Natural killer cell (primary cell): ENCODE results near the gene SORCS2. TPM values are rescaled to one million over a fixed set of nuclear protein-coding genes. Genes with fewer than 3 reads are reported as not detected.

Experiments used
- ATAC-seq, 3 donors: fragments of 150-1000 bp in 2 of 3; fragments of 200-7000 bp in 1 of 3; cut with Tn5 transposase; 1 replicate in 1 of 3; 2 replicates in 2 of 3; pipeline ENCODE4 v1.10.0; 2021; ENCODE audit warnings: mild to moderate bottlenecking in 2 of 3, moderate library complexity in 2 of 3
- DNase-seq, 2 donors: peaks; one replicate each; pipeline versions ENCODE4 v3.0.0 to v3.0.0-alpha.2; 2013 to 2021; ENCODE audit warnings: mixed read lengths in 1 of 2
- H3K27ac ChIP-seq: one replicate; pipeline ENCODE4 v1.5.1; 2013; ENCODE audit warnings: mild to moderate bottlenecking, low read length
- H3K27me3 ChIP-seq: one replicate; pipeline ENCODE4 v1.6.1; 2013; ENCODE audit warnings: low read length; ENCODE audit not compliant: control insufficient read depth, insufficient read depth
- H3K36me3 ChIP-seq: one replicate; pipeline ENCODE4 v1.6.1; 2013; ENCODE audit warnings: low read length; ENCODE audit not compliant: control insufficient read depth, insufficient read depth
- H3K4me1 ChIP-seq: one replicate; pipeline ENCODE4 v1.6.1; 2013; ENCODE audit warnings: low read length; ENCODE audit not compliant: control insufficient read depth, insufficient read depth
- H3K4me3 ChIP-seq: one replicate; pipeline ENCODE4 v1.5.1; 2013; ENCODE audit warnings: low read length
- H3K9me3 ChIP-seq: one replicate; pipeline ENCODE4 v1.6.1; 2013; ENCODE audit warnings: low read length; ENCODE audit not compliant: control insufficient read depth, insufficient read depth
- H3K27ac Mint-ChIP-seq, 2 donors: one replicate each; pipeline ENCODE4 v1.8.0; 2022; ENCODE audit warnings: mild to moderate bottlenecking in 2 of 2, mixed read lengths in 2 of 2, moderate library complexity in 1 of 2
- H3K27me3 Mint-ChIP-seq, 2 donors: one replicate each; pipeline ENCODE4 v1.8.0; 2022; ENCODE audit warnings: low read depth in 2 of 2, mixed read lengths in 2 of 2
- H3K36me3 Mint-ChIP-seq: one replicate; pipeline ENCODE4 v1.8.0; 2022; ENCODE audit warnings: mixed read lengths
- H3K4me1 Mint-ChIP-seq, 2 donors: one replicate each; pipeline ENCODE4 v1.8.0; 2022; ENCODE audit warnings: mixed read lengths in 2 of 2
- H3K4me3 Mint-ChIP-seq: one replicate; pipeline ENCODE4 v1.8.0; 2022; ENCODE audit warnings: mild to moderate bottlenecking, moderate library complexity, mixed read lengths
- H3K9me3 Mint-ChIP-seq, 2 donors: one replicate each; pipeline ENCODE4 v1.8.0; 2022; ENCODE audit warnings: mixed read lengths in 2 of 2
- CTCF ChIP-seq: fragments of 200-600 bp; IDR thresholded peaks from one replicate; pipeline ENCODE4 v1.8.0; 2022; ENCODE audit warnings: antibody characterized with exemption
- WGBS: methylation state at CpG from one replicate; pipeline ENCODE4 v1.1.7; 2013; ENCODE audit warnings: missing lambda C conversion rate; ENCODE audit not compliant: insufficient coverage; 5-methylcytosine and 5-hydroxymethylcytosine counted together
- intact Hi-C: fragments of 100-400 bp; cut with micrococcal nuclease; formaldehyde crosslinking; loops from one replicate; pipeline ENCODE4 v1.14.2; 2022
- total RNA-seq, 4 donors: library from RNA; stranded (reverse); fragments of 120-200 nt in 1 of 4; gene quantifications; one replicate each; pipeline versions ENCODE4 v1.2.3 to v1.2.4, GENCODE V29; 2013 to 2022

Gene SORCS2
- total RNA-seq, 3 donors from 2014 or later (not counting 1 experiment from before 2014, with no cell fraction given): 1.2 to 2.5 (median 1.4) TPM

DNA sequence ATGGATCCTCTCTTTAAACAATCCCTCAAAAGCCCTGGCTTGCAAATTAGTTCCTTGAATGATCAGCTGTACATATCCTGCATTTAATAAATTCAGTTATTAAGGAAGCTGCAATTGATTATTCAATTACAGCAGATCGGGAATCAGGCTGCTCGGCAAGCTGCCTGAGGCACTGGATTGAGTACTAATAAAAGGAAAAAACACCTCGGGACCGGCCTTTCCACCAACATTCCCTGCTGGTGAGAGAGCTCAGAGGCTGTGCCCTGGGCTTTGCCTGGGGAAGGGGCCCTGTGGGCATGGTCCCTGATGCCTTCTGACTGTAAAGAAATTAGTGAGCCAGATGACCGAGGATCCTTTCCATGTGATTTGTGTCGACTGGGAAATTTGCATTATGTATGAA, 69.2 kb downstream of the SORCS2 start:
- intact Hi-C loops: no loop called here
- Mint-ChIP-seq H3K4me1 (no peaks in the 10 kb centered on the region), H3K4me3 (no peak overlapping the region), H3K27ac (no peak overlapping the region), H3K9me3 (no peaks in the 10 kb centered on the region), H3K36me3 (no peaks in the 10 kb centered on the region), H3K27me3 (peaks cover 21 to 29% of the 10 kb centered on the region in 2 donors)
- no peaks in the 10 kb centered on the region for H3K9me3 ChIP-seq
- H3K27ac ChIP-seq: no peak overlapping the region
- H3K4me3 ChIP-seq: no peak overlapping the region
- no peak for TF ChIP-seq CTCF
- ATAC-seq: no peak
- no peaks in the 10 kb centered on the region for H3K4me1 ChIP-seq
- 79% methylated on average over 5 of the region's 6 CpGs for WGBS
- H3K27me3 ChIP-seq: no peaks in the 10 kb centered on the region
- H3K36me3 ChIP-seq: no peaks in the 10 kb centered on the region
- DNase-seq: no peak

GRCh38 chr4:7262134-7262533, 69.8 kb downstream of the SORCS2 start:
- 67% methylated on average over 1 of the region's 1 CpG for WGBS
- H3K27ac Mint-ChIP-seq: no peak overlapping the region
- H3K4me1 Mint-ChIP-seq: no peaks in the 10 kb centered on the region

DNA sequence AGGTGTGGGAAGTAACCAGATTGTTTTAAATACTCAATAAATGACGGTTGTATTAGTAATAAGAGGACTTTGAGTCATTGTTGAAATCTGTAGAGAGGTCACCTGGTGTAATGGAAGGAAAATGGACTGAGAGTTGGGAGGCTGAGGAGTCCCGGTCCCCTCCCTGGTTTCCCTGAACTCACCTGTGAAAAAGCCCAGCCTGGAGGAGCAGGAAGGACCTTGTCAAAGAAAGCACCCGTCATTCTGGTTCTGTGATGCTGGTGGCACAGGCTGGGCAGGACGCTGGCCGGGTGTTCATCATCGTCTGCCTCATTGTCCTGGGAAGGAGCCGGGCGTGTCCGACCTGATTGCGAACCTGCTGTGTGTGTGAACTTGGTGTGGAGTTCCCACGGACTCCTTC, 70.8 kb downstream of the SORCS2 start:
- ATAC-seq (no peak), DNase-seq (no peak)
- no peaks in the 10 kb centered on the region for H3K4me1 ChIP-seq
- H3K9me3 Mint-ChIP-seq: no peaks in the 10 kb centered on the region
- H3K27ac ChIP-seq: no peak overlapping the region
- intact Hi-C loops: no loop called here
- H3K27ac Mint-ChIP-seq: no peak overlapping the region
- 82% methylated on average over 11 of the region's 11 CpGs for WGBS
- H3K4me1 Mint-ChIP-seq: no peaks in the 10 kb centered on the region
- no peaks in the 10 kb centered on the region for H3K36me3 Mint-ChIP-seq
- no peaks in the 10 kb centered on the region for H3K27me3 ChIP-seq
- no peak overlapping the region for H3K4me3 ChIP-seq
- no peak overlapping the region for H3K4me3 Mint-ChIP-seq
- H3K27me3 Mint-ChIP-seq: peaks cover 10 to 25% of the 10 kb centered on the region in 2 donors
- no peaks in the 10 kb centered on the region for H3K9me3 ChIP-seq
- no peaks in the 10 kb centered on the region for H3K36me3 ChIP-seq
- no peak for TF ChIP-seq CTCF

More at GRCh38 chr4:7262134-7262533, 69.8 kb downstream of the SORCS2 start:
- Histone ChIP-seq H3K4me1 (no peaks in the 10 kb centered on the region), H3K27ac (no peak overlapping the region), H3K27me3 (no peaks in the 10 kb centered on the region), H3K9me3 (no peaks in the 10 kb centered on the region), H3K36me3 (no peaks in the 10 kb centered on the region), H3K4me3 (no peak overlapping the region)
- H3K27me3 Mint-ChIP-seq: peaks cover 16 to 25% of the 10 kb centered on the region in 2 donors
- intact Hi-C loops: no loop called here
- ATAC-seq: no peak
- no peak for TF ChIP-seq CTCF
- H3K9me3 Mint-ChIP-seq: no peaks in the 10 kb centered on the region
- no peaks in the 10 kb centered on the region for H3K36me3 Mint-ChIP-seq
- DNase-seq: no peak
- no peak overlapping the region for H3K4me3 Mint-ChIP-seq

GRCh38 chr4:7264694-7265093, 72.4 kb downstream of the SORCS2 start:
- Histone ChIP-seq H3K36me3 (no peaks in the 10 kb centered on the region), H3K4me1 (no peaks in the 10 kb centered on the region), H3K27me3 (no peaks in the 10 kb centered on the region), H3K4me3 (no peak overlapping the region), H3K9me3 (no peaks in the 10 kb centered on the region), H3K27ac (no peak overlapping the region)
- intact Hi-C loops: no loop called here
- ATAC-seq: no peak
- 82% methylated on average over 11 of the region's 11 CpGs for WGBS
- Mint-ChIP-seq H3K9me3 (no peaks in the 10 kb centered on the region), H3K4me1 (no peaks in the 10 kb centered on the region), H3K27me3 (peaks cover 6 to 19% of the 10 kb centered on the region in 2 donors), H3K27ac (no peak overlapping the region), H3K4me3 (no peak overlapping the region), H3K36me3 (no peaks in the 10 kb centered on the region)
- no peak for TF ChIP-seq CTCF
- DNase-seq: no peak
